ENCODE measurements around the gene FTCD. TPM values are rescaled to one million over a fixed set of nuclear protein-coding genes. Genes with fewer than 3 reads are reported as not detected.

The FTCD gene
- total RNA-seq, 6 donors from 2014 or later, result 0.69 to 0.98 TPM; not detected in 4

DNA sequence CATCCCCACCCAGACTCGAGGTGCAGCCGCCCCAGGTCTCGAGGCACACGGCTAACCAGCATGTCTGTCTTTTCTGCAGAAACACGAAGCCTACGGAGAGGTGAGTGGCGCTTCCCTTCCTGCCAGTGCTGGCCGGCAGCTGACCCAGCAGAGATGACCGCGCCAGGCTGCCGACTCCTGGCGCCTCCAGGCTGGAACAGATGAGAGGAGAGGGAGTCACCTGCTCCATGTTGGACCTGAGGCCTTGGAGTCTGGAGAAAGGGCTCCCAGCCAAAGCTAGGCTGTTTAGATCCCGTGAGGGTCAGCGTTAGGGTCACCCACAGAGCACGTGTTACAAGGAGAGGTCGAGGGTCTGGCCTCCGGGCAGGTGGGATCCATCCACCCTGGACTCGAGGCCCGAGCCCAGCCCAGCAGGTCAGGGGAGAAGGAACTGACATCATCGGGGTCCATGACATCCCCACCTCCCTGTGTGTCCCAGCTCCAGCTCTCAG is 42.6 kb downstream of the FTCD start:
- ATAC-seq (ENCODE audit: low FRiP score in 2 of 2), result no peak
- no peak for TF ChIP-seq POLR2A (IDR thresholded peaks at IDR 0.05)

DNA sequence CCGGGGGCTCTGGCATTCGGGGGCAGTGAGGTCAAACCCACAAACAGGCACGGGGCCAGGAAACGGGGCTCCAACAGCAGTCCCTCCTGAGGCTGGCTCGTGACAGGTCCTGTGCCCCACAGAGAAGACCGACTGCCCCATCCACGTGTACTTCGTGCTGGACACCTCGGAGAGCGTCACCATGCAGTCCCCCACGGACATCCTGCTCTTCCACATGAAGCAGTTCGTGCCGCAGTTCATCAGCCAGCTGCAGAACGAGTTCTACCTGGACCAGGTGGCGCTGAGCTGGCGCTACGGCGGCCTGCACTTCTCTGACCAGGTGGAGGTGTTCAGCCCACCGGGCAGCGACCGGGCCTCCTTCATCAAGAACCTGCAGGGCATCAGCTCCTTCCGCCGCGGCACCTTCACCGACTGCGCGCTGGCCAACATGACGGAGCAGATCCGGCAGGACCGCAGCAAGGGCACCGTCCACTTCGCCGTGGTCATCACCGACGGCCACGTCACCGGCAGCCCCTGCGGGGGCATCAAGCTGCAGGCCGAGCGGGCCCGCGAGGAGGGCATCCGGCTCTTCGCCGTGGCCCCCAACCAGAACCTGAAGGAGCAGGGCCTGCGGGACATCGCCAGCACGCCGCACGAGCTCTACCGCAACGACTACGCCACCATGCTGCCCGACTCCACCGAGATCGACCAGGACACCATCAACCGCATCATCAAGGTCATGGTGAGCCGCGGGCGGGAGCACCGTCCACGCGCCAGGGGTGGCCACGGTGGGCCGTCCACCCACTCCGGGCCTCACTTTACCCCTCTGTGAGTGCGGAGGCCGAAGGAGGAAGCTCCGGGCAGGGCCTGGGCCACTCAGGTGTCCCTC is 43.3 kb downstream of the FTCD start:
- no peak for ATAC-seq (ENCODE audit: low FRiP score in 2 of 2)
- Histone ChIP-seq H3K27ac (no peak overlapping the region), H3K4me1 (peaks cover 0 to 16% (median 4%) of the 10 kb centered on the region in 4 donors), H3K4me3 (no peak overlapping the region), H3K27me3 (no peaks in the 10 kb centered on the region), H3K9me3 (peaks cover 0 to 6% (median 4%) of the 10 kb centered on the region in 4 donors), H3K36me3 (peaks cover 0 to 51% (median 22%) of the 10 kb centered on the region in 4 donors)
- TF ChIP-seq EP300 (IDR thresholded peaks at IDR 0.05) (no peak), POLR2AphosphoS5 (IDR thresholded peaks at IDR 0.05) (no peak), POLR2A (IDR thresholded peaks at IDR 0.05) (no peak)
- TF ChIP-seq, protein P1, sequence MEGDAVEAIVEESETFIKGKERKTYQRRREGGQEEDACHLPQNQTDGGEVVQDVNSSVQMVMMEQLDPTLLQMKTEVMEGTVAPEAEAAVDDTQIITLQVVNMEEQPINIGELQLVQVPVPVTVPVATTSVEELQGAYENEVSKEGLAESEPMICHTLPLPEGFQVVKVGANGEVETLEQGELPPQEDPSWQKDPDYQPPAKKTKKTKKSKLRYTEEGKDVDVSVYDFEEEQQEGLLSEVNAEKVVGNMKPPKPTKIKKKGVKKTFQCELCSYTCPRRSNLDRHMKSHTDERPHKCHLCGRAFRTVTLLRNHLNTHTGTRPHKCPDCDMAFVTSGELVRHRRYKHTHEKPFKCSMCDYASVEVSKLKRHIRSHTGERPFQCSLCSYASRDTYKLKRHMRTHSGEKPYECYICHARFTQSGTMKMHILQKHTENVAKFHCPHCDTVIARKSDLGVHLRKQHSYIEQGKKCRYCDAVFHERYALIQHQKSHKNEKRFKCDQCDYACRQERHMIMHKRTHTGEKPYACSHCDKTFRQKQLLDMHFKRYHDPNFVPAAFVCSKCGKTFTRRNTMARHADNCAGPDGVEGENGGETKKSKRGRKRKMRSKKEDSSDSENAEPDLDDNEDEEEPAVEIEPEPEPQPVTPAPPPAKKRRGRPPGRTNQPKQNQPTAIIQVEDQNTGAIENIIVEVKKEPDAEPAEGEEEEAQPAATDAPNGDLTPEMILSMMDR (IDR thresholded peaks at IDR 0.05), result no peak
- peak; percentile 17 to 82 for DNase-seq
- WGBS, 2 donors, result 95 to 97% methylated on average over 38 to 62 of the region's 69 CpGs

More for the DNA sequence above, 42.6 kb downstream of the FTCD start:
- H3K9me3 ChIP-seq, result peaks cover 0 to 6% (median 4%) of the 10 kb centered on the region in 4 donors
- no peak overlapping the region for H3K27ac ChIP-seq
- 84 to 95% methylated on average over 8 to 20 of the region's 20 CpGs for WGBS, 2 donors
- H3K36me3 ChIP-seq, result peaks cover 0 to 58% (median 25%) of the 10 kb centered on the region in 4 donors
- peak in 1 of 2 donors; percentile 10 for DNase-seq
- H3K27me3 ChIP-seq, result no peaks in the 10 kb centered on the region
- no peak overlapping the region for H3K4me3 ChIP-seq
- H3K4me1 ChIP-seq, result peaks cover 0 to 16% (median 4%) of the 10 kb centered on the region in 4 donors

DNA sequence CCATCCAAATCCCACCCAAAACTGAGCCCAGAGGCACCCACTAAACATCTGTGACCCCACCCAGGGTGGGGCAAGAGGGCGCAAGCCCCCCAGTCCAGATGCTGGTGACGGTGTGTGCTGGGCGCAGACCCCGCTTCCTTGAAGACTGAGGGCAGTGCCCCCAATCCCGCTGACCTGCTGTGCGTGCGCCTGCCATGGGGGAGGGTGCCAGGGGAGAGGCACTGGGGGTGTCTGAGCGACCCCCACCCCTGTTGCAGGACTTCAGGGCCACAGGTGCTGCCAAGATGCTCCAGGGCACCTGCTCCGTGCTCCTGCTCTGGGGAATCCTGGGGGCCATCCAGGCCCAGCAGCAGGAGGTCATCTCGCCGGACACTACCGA is 44.2 kb downstream of the FTCD start:
- peaks cover 0 to 42% (median 18%) of the 10 kb centered on the region in 4 donors for H3K36me3 ChIP-seq
- ATAC-seq (ENCODE audit: low FRiP score in 2 of 2) (peak; percentile 11 to 29), DNase-seq (peak in 1 of 2 donors; percentile 14)
- H3K27ac ChIP-seq, result no peak overlapping the region
- H3K4me3 ChIP-seq, result no peak overlapping the region
- peaks cover 0 to 16% (median 4%) of the 10 kb centered on the region in 4 donors for H3K4me1 ChIP-seq
- TF ChIP-seq POLR2AphosphoS5 (IDR thresholded peaks at IDR 0.05) (no peak), POLR2A (IDR thresholded peaks at IDR 0.05) (no peak)
- TF ChIP-seq, protein P1 (IDR thresholded peaks at IDR 0.05), result no peak
- no peaks in the 10 kb centered on the region for H3K27me3 ChIP-seq
- peaks cover 0 to 6% (median 4%) of the 10 kb centered on the region in 4 donors for H3K9me3 ChIP-seq
- WGBS, 2 donors, result 89 to 95% methylated on average over 9 to 12 of the region's 12 CpGs

DNA sequence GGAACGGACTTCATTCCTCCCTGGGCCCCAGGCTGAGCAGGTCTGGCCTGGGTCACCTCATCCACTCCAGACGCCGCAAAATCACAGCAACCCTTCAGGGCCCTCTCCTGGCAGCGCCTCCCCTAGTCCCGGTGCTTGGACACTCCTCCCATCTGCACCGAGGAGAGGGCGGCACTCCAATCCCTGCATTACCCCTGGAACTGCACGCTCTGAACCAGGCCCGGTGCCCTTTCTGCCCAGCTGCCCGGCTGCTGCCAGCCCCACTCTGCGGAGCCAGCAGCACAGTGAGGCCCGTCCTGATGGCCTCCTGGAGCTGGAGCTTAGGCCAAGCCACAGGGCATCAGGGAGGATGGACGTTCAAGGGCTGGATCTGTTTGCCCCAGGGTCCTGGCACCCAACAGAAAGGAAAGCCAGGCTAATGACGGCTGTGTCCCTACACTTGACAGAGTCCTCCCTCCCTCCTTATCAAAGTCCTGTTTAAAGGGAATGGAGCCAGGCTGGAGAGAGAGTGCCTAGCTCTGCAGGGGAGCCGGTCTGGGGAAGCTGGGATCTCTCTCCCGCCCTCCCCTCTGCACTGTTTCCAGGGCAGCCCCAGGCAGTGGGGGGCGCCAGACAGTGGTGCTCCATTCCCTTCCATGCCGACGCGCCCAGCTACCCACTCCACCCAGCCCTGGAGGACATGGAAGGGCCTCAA is 44.7 kb downstream of the FTCD start:
- TF ChIP-seq POLR2AphosphoS5 (IDR thresholded peaks at IDR 0.05) (no peak), EP300 (IDR thresholded peaks at IDR 0.05) (no peak), POLR2A (IDR thresholded peaks at IDR 0.05) (no peak)
- TF ChIP-seq, protein P1 (IDR thresholded peaks at IDR 0.05), result no peak
- no peaks in the 10 kb centered on the region for H3K27me3 ChIP-seq
- H3K4me3 ChIP-seq, result no peak overlapping the region
- 69 to 78% methylated on average over 16 to 20 of the region's 20 CpGs for WGBS, 2 donors
- H3K9me3 ChIP-seq, result peaks cover 0 to 6% (median 4%) of the 10 kb centered on the region in 4 donors
- DNase-seq (peak; percentile 63), ATAC-seq (ENCODE audit: low FRiP score in 2 of 2) (peak; percentile 19 to 48)
- peak overlapping the region in 1 of 4 donors; percentile 1 for H3K27ac ChIP-seq
- peaks cover 0 to 16% (median 4%) of the 10 kb centered on the region in 4 donors for H3K4me1 ChIP-seq
- H3K36me3 ChIP-seq, result peaks cover 0 to 37% (median 15%) of the 10 kb centered on the region in 4 donors
